ENCODE data around the gene CACHD1.

- no peak for TF ChIP-seq CTCF (IDR thresholded peaks at IDR 0.05; ENCODE audit: low read depth, low read length)
- TF ChIP-seq MAX (IDR thresholded peaks at IDR 0.05; ENCODE audit: low read depth, low read length): no peak
- no peak for TF ChIP-seq POLR2A (IDR thresholded peaks at IDR 0.05; ENCODE audit: extremely low read depth, insufficient read length)
- no peak for TF ChIP-seq MYC (IDR thresholded peaks at IDR 0.05; ENCODE audit: low read depth, low read length)
Observed at GRCh38 chr1:64734287-64734652, 264.3 kb downstream of the CACHD1 start.

Measured in NB4 (cell line).